ENCODE results near the gene DDX42. TPM values are rescaled to one million over a fixed set of nuclear protein-coding genes. Genes with fewer than 3 reads are reported as not detected.
A peak's percentile ranks its signal among the peaks of the same experiment; 100 is the strongest.

The DDX42 gene
- total RNA-seq, 6 donors from 2014 or later = 76.8 to 345 (median 87.6) TPM

- Histone ChIP-seq H3K27me3 (no peaks in the 10 kb centered on the region), H3K4me3 (no peak overlapping the region), H3K36me3 (no peaks in the 10 kb centered on the region), H3K27ac (no peak overlapping the region), H3K4me1 (peaks cover 2 to 26% (median 7%) of the 10 kb centered on the region in 4 donors), H3K9me3 (peaks cover 0 to 3% (median 0%) of the 10 kb centered on the region in 4 donors)
- no peak for ATAC-seq (ENCODE audit: low FRiP score in 2 of 2)
- TF ChIP-seq EP300 (IDR thresholded peaks at IDR 0.05) (no peak), CTCF (IDR thresholded peaks at IDR 0.05) (no peak), POLR2A (IDR thresholded peaks at IDR 0.05) (no peak), POLR2AphosphoS5 (IDR thresholded peaks at IDR 0.05) (no peak)
- DNase-seq = no peak
- WGBS, 2 donors = 73 to 100% methylated on average over 1 to 3 of the region's 3 CpGs
Measured at GRCh38 chr17:63847525-63848249, 73.7 kb downstream of the DDX42 start.

- no peaks in the 10 kb centered on the region for H3K27me3 ChIP-seq
- H3K27ac ChIP-seq = peak overlapping the region in 2 of 4 donors; percentile 32 to 67
- DNase-seq (peak; percentile 92 to 97), ATAC-seq (ENCODE audit: low FRiP score in 2 of 2) (peak; percentile 97 to 98)
- H3K36me3 ChIP-seq = no peaks in the 10 kb centered on the region
- H3K4me3 ChIP-seq = peak overlapping the region in 3 of 4 donors; percentile 7 to 37 (median 31)
- H3K9me3 ChIP-seq = peaks cover 0 to 3% (median 0%) of the 10 kb centered on the region in 4 donors
- TF ChIP-seq EP300 (IDR thresholded peaks at IDR 0.05) = no peak
- TF ChIP-seq POLR2A (IDR thresholded peaks at IDR 0.05) = peak in 1 of 4 donors; percentile 7
- TF ChIP-seq POLR2AphosphoS5 (IDR thresholded peaks at IDR 0.05) = peak; percentile 51 to 85
- peak; percentile 62 to 89 (median 82) for TF ChIP-seq CTCF (IDR thresholded peaks at IDR 0.05)
- WGBS, 2 donors = 10 to 26% methylated on average over 31 to 80 of the region's 82 CpGs
- H3K4me1 ChIP-seq = peaks cover 0 to 17% (median 4%) of the 10 kb centered on the region in 4 donors
Measured at GRCh38 chr17:63848834-63849689, 75.1 kb downstream of the DDX42 start.

GRCh38 chr17:63850401-63850800, 76.4 kb downstream of the DDX42 start:
- no peaks in the 10 kb centered on the region for H3K36me3 ChIP-seq
- peaks cover 0 to 16% (median 2%) of the 10 kb centered on the region in 4 donors for H3K4me1 ChIP-seq
- H3K9me3 ChIP-seq = peaks cover 0 to 3% (median 0%) of the 10 kb centered on the region in 4 donors
- TF ChIP-seq POLR2AphosphoS5 (IDR thresholded peaks at IDR 0.05) (no peak), POLR2A (IDR thresholded peaks at IDR 0.05) (no peak), CTCF (IDR thresholded peaks at IDR 0.05) (no peak), EP300 (IDR thresholded peaks at IDR 0.05) (no peak)
- DNase-seq = no peak
- no peak overlapping the region for H3K27ac ChIP-seq
- no peak for ATAC-seq (ENCODE audit: low FRiP score in 2 of 2)
- H3K4me3 ChIP-seq = no peak overlapping the region
- WGBS, 2 donors = 57 to 72% methylated on average over 9 of the region's 9 CpGs
- no peaks in the 10 kb centered on the region for H3K27me3 ChIP-seq

GRCh38 chr17:63853260-63853659, 79.3 kb downstream of the DDX42 start:
- Histone ChIP-seq H3K4me3 (no peak overlapping the region), H3K27ac (no peak overlapping the region), H3K27me3 (no peaks in the 10 kb centered on the region), H3K9me3 (peaks cover 0 to 3% (median 0%) of the 10 kb centered on the region in 4 donors), H3K4me1 (peaks cover 0 to 13% (median 2%) of the 10 kb centered on the region in 4 donors), H3K36me3 (no peaks in the 10 kb centered on the region)
- ATAC-seq (ENCODE audit: low FRiP score in 2 of 2) (no peak), DNase-seq (no peak)
- TF ChIP-seq POLR2AphosphoS5 (IDR thresholded peaks at IDR 0.05) (no peak), POLR2A (IDR thresholded peaks at IDR 0.05) (no peak), CTCF (IDR thresholded peaks at IDR 0.05) (no peak), EP300 (IDR thresholded peaks at IDR 0.05) (no peak)
- WGBS, 2 donors = 91 to 93% methylated on average over 2 of the region's 2 CpGs

All from upper lobe of left lung (tissue), 6 donors.